Measurements from ENCODE around the gene TEX30.

- TF ChIP-seq POLR2AphosphoS5 (IDR thresholded peaks at IDR 0.05) (no peak), EP300 (IDR thresholded peaks at IDR 0.05) (no peak), CTCF (IDR thresholded peaks at IDR 0.05) (no peak)
Observed at GRCh38 chr13:102742101-102742500, 31.5 kb downstream of the TEX30 start.
